Measurements from ENCODE around the gene CLEC2L.

The CLEC2L gene

GRCh38 chr7:139582671-139583155 is 59.2 kb downstream of the CLEC2L start:
- Histone ChIP-seq H4K8ac (ENCODE audit: low read depth, low read length) (no peak overlapping the region), H2BK15ac (replicated peaks; ENCODE audit: low read depth) (no peak overlapping the region), H2BK5ac (ENCODE audit: low read length) (no peak overlapping the region), H2BK120ac (ENCODE audit: low read depth, low read length) (no peak overlapping the region), H3K79me2 (ENCODE audit: control insufficient read depth, insufficient read depth, low read length) (no peaks in the 10 kb centered on the region), H3K56ac (ENCODE audit: low read length) (no peak overlapping the region), H3K23ac (ENCODE audit: low read length) (no peak overlapping the region), H3K4me2 (ENCODE audit: low read length) (no peak overlapping the region), H3K18ac (ENCODE audit: low read length) (no peak overlapping the region), H3K4ac (ENCODE audit: low read depth, low read length) (no peak overlapping the region), H3K4me1 (ENCODE audit: control insufficient read depth, low read depth, low read length) (no peaks in the 10 kb centered on the region), H2AK5ac (ENCODE audit: low read length) (no peak overlapping the region), H3K9ac (ENCODE audit: low read length) (no peak overlapping the region), H4K5ac (ENCODE audit: low read length) (no peak overlapping the region), H3K4me3 (ENCODE audit: low read length) (no peak overlapping the region), H3K27me3 (ENCODE audit: insufficient read depth, low read length, poor library complexity) (no peaks in the 10 kb centered on the region), H3K36me3 (ENCODE audit: control insufficient read depth, insufficient read depth, low read length) (peaks cover 2% of the 10 kb centered on the region), H3K27ac (ENCODE audit: low read depth, low read length) (no peak overlapping the region), H3K79me1 (ENCODE audit: low read length) (no peaks in the 10 kb centered on the region)
- WGBS (ENCODE audit: extremely low coverage, insufficient coverage, low lambda C conversion rate): no CpG with 5 or more reads among the region's 14 CpGs
- DNase-seq: no peak

- no peak overlapping the region for H3K56ac ChIP-seq (ENCODE audit: low read length)
- no peak overlapping the region for H2BK5ac ChIP-seq (ENCODE audit: low read length)
- H2AK5ac ChIP-seq (ENCODE audit: low read length): no peak overlapping the region
- H3K79me1 ChIP-seq (ENCODE audit: low read length): no peaks in the 10 kb centered on the region
- no peak for DNase-seq
- peaks cover 2% of the 10 kb centered on the region for H3K36me3 ChIP-seq (ENCODE audit: control insufficient read depth, insufficient read depth, low read length)
- no peaks in the 10 kb centered on the region for H3K79me2 ChIP-seq (ENCODE audit: control insufficient read depth, insufficient read depth, low read length)
- H2BK120ac ChIP-seq (ENCODE audit: low read depth, low read length): no peak overlapping the region
- H3K4me1 ChIP-seq (ENCODE audit: control insufficient read depth, low read depth, low read length): no peaks in the 10 kb centered on the region
- H2BK15ac ChIP-seq (replicated peaks; ENCODE audit: low read depth): no peak overlapping the region
- H3K23ac ChIP-seq (ENCODE audit: low read length): no peak overlapping the region
- H4K5ac ChIP-seq (ENCODE audit: low read length): no peak overlapping the region
- H3K4me3 ChIP-seq (ENCODE audit: low read length): no peak overlapping the region
- H3K4ac ChIP-seq (ENCODE audit: low read depth, low read length): no peak overlapping the region
- no peak overlapping the region for H4K8ac ChIP-seq (ENCODE audit: low read depth, low read length)
- H3K27me3 ChIP-seq (ENCODE audit: insufficient read depth, low read length, poor library complexity): no peaks in the 10 kb centered on the region
- WGBS (ENCODE audit: extremely low coverage, insufficient coverage, low lambda C conversion rate): no CpG with 5 or more reads among the region's 15 CpGs
- no peak overlapping the region for H3K27ac ChIP-seq (ENCODE audit: low read depth, low read length)
- no peak overlapping the region for H3K4me2 ChIP-seq (ENCODE audit: low read length)
- H3K18ac ChIP-seq (ENCODE audit: low read length): no peak overlapping the region
- H3K9ac ChIP-seq (ENCODE audit: low read length): no peak overlapping the region
Measured at GRCh38 chr7:139583826-139584553, 60.5 kb downstream of the CLEC2L start.

DNA sequence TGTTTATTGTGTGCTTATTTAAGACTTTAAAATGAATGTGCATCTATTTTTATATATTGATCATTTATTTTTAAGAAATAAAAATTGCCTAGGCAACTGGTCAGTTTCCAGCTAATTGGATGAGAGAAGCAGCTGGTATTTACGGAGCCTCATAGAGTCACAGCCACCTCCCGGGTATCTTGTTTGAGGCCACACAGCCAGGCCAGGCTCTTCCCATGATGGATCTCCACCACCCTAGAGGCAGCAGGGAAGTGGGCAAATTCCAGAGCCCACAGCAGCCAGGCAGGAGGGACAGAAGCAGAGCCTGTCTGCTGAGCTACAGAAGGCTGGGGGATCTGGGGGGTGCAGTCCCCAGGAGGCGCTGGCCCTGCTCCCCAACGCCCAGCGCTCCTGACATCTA is 61.6 kb downstream of the CLEC2L start:
- Histone ChIP-seq H3K23ac (ENCODE audit: low read length) (no peak overlapping the region), H3K4ac (ENCODE audit: low read depth, low read length) (no peak overlapping the region), H2AK5ac (ENCODE audit: low read length) (no peak overlapping the region), H4K8ac (ENCODE audit: low read depth, low read length) (no peak overlapping the region), H3K79me2 (ENCODE audit: control insufficient read depth, insufficient read depth, low read length) (no peaks in the 10 kb centered on the region), H2BK5ac (ENCODE audit: low read length) (no peak overlapping the region), H3K4me2 (ENCODE audit: low read length) (no peak overlapping the region), H4K5ac (ENCODE audit: low read length) (no peak overlapping the region), H3K4me3 (ENCODE audit: low read length) (no peak overlapping the region), H3K18ac (ENCODE audit: low read length) (no peak overlapping the region), H3K79me1 (ENCODE audit: low read length) (no peaks in the 10 kb centered on the region), H3K4me1 (ENCODE audit: control insufficient read depth, low read depth, low read length) (no peaks in the 10 kb centered on the region), H3K56ac (ENCODE audit: low read length) (no peak overlapping the region), H3K27me3 (ENCODE audit: insufficient read depth, low read length, poor library complexity) (no peaks in the 10 kb centered on the region), H3K36me3 (ENCODE audit: control insufficient read depth, insufficient read depth, low read length) (peaks cover 2% of the 10 kb centered on the region), H3K9ac (ENCODE audit: low read length) (no peak overlapping the region), H3K27ac (ENCODE audit: low read depth, low read length) (no peak overlapping the region), H2BK15ac (replicated peaks; ENCODE audit: low read depth) (no peak overlapping the region), H2BK120ac (ENCODE audit: low read depth, low read length) (no peak overlapping the region)
- no CpG with 5 or more reads among the region's 5 CpGs for WGBS (ENCODE audit: extremely low coverage, insufficient coverage, low lambda C conversion rate)
- DNase-seq: no peak

DNA sequence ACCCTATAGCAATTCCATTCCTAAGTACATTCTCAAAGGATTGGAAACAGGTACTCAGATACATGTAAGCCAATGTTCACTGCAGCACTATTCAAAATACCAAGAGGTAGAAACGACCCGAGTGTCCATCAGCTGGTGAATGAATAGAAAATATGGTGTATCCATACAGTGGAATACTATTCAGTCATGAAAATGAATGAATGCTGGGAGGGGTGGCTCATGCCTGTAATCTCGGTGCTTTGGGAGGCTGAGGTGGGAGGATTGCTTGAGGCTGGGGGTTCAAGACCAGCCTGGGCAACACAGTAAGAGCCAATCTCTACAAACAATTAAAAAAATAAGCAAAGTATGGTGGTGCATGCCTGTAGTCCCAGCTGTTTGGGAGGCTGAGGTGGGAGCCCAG is 62.8 kb downstream of the CLEC2L start:
- Histone ChIP-seq H2AK5ac (ENCODE audit: low read length) (no peak overlapping the region), H3K79me2 (ENCODE audit: control insufficient read depth, insufficient read depth, low read length) (no peaks in the 10 kb centered on the region), H2BK5ac (ENCODE audit: low read length) (no peak overlapping the region), H2BK120ac (ENCODE audit: low read depth, low read length) (no peak overlapping the region), H3K4ac (ENCODE audit: low read depth, low read length) (no peak overlapping the region), H3K4me3 (ENCODE audit: low read length) (no peak overlapping the region), H3K4me2 (ENCODE audit: low read length) (no peak overlapping the region), H4K8ac (ENCODE audit: low read depth, low read length) (no peak overlapping the region), H3K9ac (ENCODE audit: low read length) (no peak overlapping the region), H3K56ac (ENCODE audit: low read length) (no peak overlapping the region), H2BK15ac (replicated peaks; ENCODE audit: low read depth) (no peak overlapping the region), H3K36me3 (ENCODE audit: control insufficient read depth, insufficient read depth, low read length) (peaks cover 2% of the 10 kb centered on the region), H3K4me1 (ENCODE audit: control insufficient read depth, low read depth, low read length) (no peaks in the 10 kb centered on the region), H3K79me1 (ENCODE audit: low read length) (no peaks in the 10 kb centered on the region), H3K18ac (ENCODE audit: low read length) (no peak overlapping the region), H3K27me3 (ENCODE audit: insufficient read depth, low read length, poor library complexity) (no peaks in the 10 kb centered on the region), H3K23ac (ENCODE audit: low read length) (no peak overlapping the region), H4K5ac (ENCODE audit: low read length) (no peak overlapping the region), H3K27ac (ENCODE audit: low read depth, low read length) (no peak overlapping the region)
- DNase-seq: no peak
- WGBS (ENCODE audit: extremely low coverage, insufficient coverage, low lambda C conversion rate): no CpG with 5 or more reads among the region's 3 CpGs

GRCh38 chr7:139587535-139587934 is 64.0 kb downstream of the CLEC2L start:
- H3K79me2 ChIP-seq (ENCODE audit: control insufficient read depth, insufficient read depth, low read length): no peaks in the 10 kb centered on the region
- no peaks in the 10 kb centered on the region for H3K79me1 ChIP-seq (ENCODE audit: low read length)
- no peaks in the 10 kb centered on the region for H3K4me1 ChIP-seq (ENCODE audit: control insufficient read depth, low read depth, low read length)
- no peak overlapping the region for H3K4ac ChIP-seq (ENCODE audit: low read depth, low read length)
- no peak overlapping the region for H3K9ac ChIP-seq (ENCODE audit: low read length)
- H3K23ac ChIP-seq (ENCODE audit: low read length): no peak overlapping the region
- H2BK120ac ChIP-seq (ENCODE audit: low read depth, low read length): no peak overlapping the region
- H3K4me2 ChIP-seq (ENCODE audit: low read length): no peak overlapping the region
- no peak overlapping the region for H4K5ac ChIP-seq (ENCODE audit: low read length)
- H3K18ac ChIP-seq (ENCODE audit: low read length): no peak overlapping the region
- no peaks in the 10 kb centered on the region for H3K36me3 ChIP-seq (ENCODE audit: control insufficient read depth, insufficient read depth, low read length)
- no peak overlapping the region for H3K56ac ChIP-seq (ENCODE audit: low read length)
- no peak overlapping the region for H2AK5ac ChIP-seq (ENCODE audit: low read length)
- no peak for DNase-seq
- no peak overlapping the region for H3K27ac ChIP-seq (ENCODE audit: low read depth, low read length)
- no peak overlapping the region for H4K8ac ChIP-seq (ENCODE audit: low read depth, low read length)
- H2BK5ac ChIP-seq (ENCODE audit: low read length): no peak overlapping the region
- no peak overlapping the region for H2BK15ac ChIP-seq (replicated peaks; ENCODE audit: low read depth)
- no peaks in the 10 kb centered on the region for H3K27me3 ChIP-seq (ENCODE audit: insufficient read depth, low read length, poor library complexity)
- no CpG with 5 or more reads among the region's 7 CpGs for WGBS (ENCODE audit: extremely low coverage, insufficient coverage, low lambda C conversion rate)
- H3K4me3 ChIP-seq (ENCODE audit: low read length): no peak overlapping the region

DNA sequence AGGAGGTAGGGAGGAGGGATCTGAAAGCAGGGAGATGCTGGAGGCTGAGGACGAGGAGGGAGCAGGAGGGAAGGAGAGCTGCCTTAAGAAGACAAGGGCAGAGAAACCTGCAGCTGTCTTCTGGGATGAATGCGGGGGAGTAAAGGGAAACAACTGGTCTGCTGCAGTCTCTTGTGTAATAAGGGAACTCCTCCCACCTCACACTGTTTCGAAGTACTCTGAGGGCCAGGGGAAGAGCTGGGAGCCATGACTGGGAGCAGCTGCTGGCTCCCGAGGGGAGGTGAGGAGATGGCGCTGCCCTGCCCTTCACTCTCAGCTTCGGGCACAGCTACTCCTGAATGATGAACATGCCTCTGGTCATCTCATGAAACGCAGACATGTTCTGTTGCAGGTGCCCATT is 65.1 kb downstream of the CLEC2L start:
- Histone ChIP-seq H3K4me2 (ENCODE audit: low read length) (no peak overlapping the region), H4K5ac (ENCODE audit: low read length) (no peak overlapping the region), H2BK120ac (ENCODE audit: low read depth, low read length) (no peak overlapping the region), H3K9ac (ENCODE audit: low read length) (no peak overlapping the region), H3K18ac (ENCODE audit: low read length) (no peak overlapping the region), H3K4me3 (ENCODE audit: low read length) (no peak overlapping the region), H3K79me1 (ENCODE audit: low read length) (no peaks in the 10 kb centered on the region), H2BK15ac (replicated peaks; ENCODE audit: low read depth) (no peak overlapping the region), H3K23ac (ENCODE audit: low read length) (no peak overlapping the region), H3K27me3 (ENCODE audit: insufficient read depth, low read length, poor library complexity) (no peaks in the 10 kb centered on the region), H4K8ac (ENCODE audit: low read depth, low read length) (no peak overlapping the region), H2AK5ac (ENCODE audit: low read length) (no peak overlapping the region), H3K79me2 (ENCODE audit: control insufficient read depth, insufficient read depth, low read length) (no peaks in the 10 kb centered on the region), H3K36me3 (ENCODE audit: control insufficient read depth, insufficient read depth, low read length) (no peaks in the 10 kb centered on the region), H3K56ac (ENCODE audit: low read length) (no peak overlapping the region), H3K27ac (ENCODE audit: low read depth, low read length) (no peak overlapping the region), H3K4ac (ENCODE audit: low read depth, low read length) (no peak overlapping the region), H3K4me1 (ENCODE audit: control insufficient read depth, low read depth, low read length) (no peaks in the 10 kb centered on the region), H2BK5ac (ENCODE audit: low read length) (no peak overlapping the region)
- DNase-seq: peak; percentile 31
- WGBS (ENCODE audit: extremely low coverage, insufficient coverage, low lambda C conversion rate): no CpG with 5 or more reads among the region's 7 CpGs
